Activated T-cell treated with anti-CD3 and anti-CD28 coated beads, Interleukin-2, amount 50 U/mL, for 4 hours (primary cell): ENCODE results near the gene BBOX1. TPM values are rescaled to one million over a fixed set of nuclear protein-coding genes. Genes with fewer than 3 reads are reported as not detected.

Experiments
- ATAC-seq, 2 donors: fragments of 200-7000 bp; cut with Tn5 transposase; one replicate each; pipeline ENCODE4 v1.10.0; 2021
- DNase-seq: peaks from one replicate; pipeline ENCODE4 v3.0.0-alpha.2; 2020
- H3K27me3 Mint-ChIP-seq: one replicate; pipeline ENCODE4 v1.8.0; 2021; ENCODE audit warnings: low read depth, mixed read lengths
- H3K36me3 Mint-ChIP-seq: one replicate; pipeline ENCODE4 v1.8.0; 2022; ENCODE audit warnings: mixed read lengths; ENCODE audit not compliant: insufficient read depth
- H3K4me1 Mint-ChIP-seq: one replicate; pipeline ENCODE4 v1.8.0; 2021; ENCODE audit warnings: low read depth, mixed read lengths
- H3K4me3 Mint-ChIP-seq: one replicate; pipeline ENCODE4 v1.8.0; 2021; ENCODE audit warnings: mild to moderate bottlenecking, moderate library complexity, mixed read lengths
- H3K9me3 Mint-ChIP-seq: one replicate; pipeline ENCODE4 v1.8.0; 2021; ENCODE audit warnings: mixed read lengths
- total RNA-seq, 3 donors: library from RNA; stranded (reverse); gene quantifications; one replicate each; pipeline ENCODE4 v1.2.1, GENCODE V29; 2021

BBOX1 gene
- total RNA-seq, 3 donors from 2014 or later, result not detected

DNA sequence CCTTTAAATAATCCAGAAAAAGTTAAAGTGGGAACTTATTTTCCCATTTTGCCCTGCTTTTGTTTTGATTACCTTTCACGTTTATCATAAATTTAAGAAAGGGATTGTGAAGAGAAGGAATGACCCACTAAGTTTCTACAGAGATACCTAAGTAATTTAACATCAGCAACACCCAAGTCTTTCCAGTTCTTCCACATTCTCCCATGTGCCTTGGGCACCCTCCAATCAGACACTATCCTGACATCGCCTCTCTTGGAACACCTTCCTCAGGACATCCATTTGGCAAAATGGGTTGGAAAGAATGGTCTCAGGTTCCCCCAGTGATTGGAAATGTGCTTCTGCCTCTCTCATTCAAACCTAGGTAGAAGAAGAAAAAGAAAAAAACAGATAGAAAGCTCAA, 6.3 kb downstream of the BBOX1 start:
- no peak for DNase-seq
- Mint-ChIP-seq H3K9me3 (peaks cover 15% of the 10 kb centered on the region), H3K27me3 (no peaks in the 10 kb centered on the region), H3K36me3 (no peaks in the 10 kb centered on the region), H3K4me1 (no peaks in the 10 kb centered on the region), H3K4me3 (no peak overlapping the region)
- no peak for ATAC-seq

DNA sequence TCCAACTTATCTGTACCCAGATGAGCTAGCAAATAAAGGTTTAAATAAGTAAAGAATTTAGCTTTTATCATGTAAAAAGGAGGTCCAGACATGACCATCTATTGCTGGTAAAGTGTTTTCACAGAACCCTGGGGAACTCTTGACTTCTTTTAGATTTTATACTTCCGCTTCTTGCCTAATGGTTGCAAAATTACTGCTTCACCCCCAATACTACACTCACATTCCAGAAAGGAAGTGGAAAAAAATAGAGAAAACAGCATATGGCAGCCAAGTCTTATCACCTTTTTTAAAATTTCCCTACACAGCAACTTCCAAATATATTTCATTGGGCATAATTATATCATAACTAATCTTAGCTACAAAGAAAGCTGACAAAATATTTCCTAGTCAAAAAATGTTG, 12.1 kb downstream of the BBOX1 start:
- Mint-ChIP-seq H3K36me3 (no peaks in the 10 kb centered on the region), H3K4me1 (no peaks in the 10 kb centered on the region), H3K27me3 (no peaks in the 10 kb centered on the region), H3K9me3 (peaks cover 9% of the 10 kb centered on the region), H3K4me3 (no peak overlapping the region)
- ATAC-seq (no peak), DNase-seq (no peak)

DNA sequence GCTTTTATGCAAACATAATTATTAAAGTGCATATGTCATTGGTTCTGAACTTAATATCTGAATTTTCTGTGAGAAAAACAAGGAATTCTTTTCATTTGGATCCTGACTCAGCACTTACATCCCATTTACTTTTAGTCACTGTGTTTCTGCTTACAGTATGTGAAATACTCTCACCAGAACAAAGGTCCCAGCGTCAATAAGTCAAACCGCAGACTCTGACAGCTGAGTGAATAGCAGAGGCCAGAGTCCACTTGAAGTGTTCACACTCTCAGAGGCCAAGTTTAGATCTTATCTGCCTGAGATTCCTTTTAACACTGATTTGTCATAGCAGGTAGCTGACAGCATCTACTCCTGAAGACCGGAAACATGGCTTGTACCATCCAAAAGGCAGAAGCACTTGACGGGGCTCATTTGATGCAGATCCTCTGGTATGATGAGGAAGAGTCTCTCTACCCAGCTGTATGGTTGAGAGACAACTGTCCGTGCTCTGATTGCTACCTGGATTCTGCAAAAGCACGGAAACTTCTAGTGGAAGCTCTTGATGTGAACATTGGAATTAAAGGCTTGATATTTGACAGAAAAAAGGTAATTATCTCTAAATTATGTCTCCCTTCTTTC, 14.6 kb downstream of the BBOX1 start:
- Mint-ChIP-seq H3K36me3 (no peaks in the 10 kb centered on the region), H3K9me3 (peaks cover 10% of the 10 kb centered on the region), H3K4me1 (no peaks in the 10 kb centered on the region), H3K27me3 (no peaks in the 10 kb centered on the region), H3K4me3 (no peak overlapping the region)
- DNase-seq, result no peak
- ATAC-seq, result no peak

DNA sequence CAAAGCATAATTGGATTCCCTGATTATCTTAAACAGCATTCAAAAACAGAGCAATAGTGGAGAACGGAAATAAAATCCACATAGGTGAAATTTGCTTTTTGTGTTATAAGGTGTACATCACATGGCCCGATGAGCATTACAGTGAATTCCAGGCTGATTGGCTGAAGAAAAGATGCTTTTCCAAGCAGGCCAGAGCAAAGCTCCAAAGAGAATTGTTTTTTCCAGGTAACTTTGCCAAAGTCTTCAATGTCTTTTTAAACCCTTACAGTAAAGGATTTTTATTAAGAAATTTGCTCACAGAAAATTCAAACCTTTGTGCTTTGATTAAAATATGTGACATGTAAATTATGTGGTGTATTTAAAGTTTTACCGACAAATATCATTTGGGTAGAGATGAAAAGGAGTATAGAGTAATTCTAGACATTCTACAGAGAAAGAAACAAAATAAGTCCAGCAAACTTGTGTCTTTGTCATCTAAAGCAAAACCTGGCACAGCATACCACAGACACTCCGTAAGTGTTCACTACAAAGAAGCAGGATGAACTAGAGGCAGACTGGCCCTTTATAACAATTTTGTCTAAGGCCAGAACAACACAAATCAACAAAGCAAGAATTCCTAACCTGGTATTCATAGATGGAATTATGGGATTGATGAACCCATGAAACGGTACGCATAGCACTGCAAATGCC, 16.6 kb downstream of the BBOX1 start:
- H3K4me1 Mint-ChIP-seq, result no peaks in the 10 kb centered on the region
- ATAC-seq (no peak), DNase-seq (no peak)
- H3K36me3 Mint-ChIP-seq, result no peaks in the 10 kb centered on the region
- no peaks in the 10 kb centered on the region for H3K27me3 Mint-ChIP-seq
- peaks cover 10% of the 10 kb centered on the region for H3K9me3 Mint-ChIP-seq
- H3K4me3 Mint-ChIP-seq, result no peak overlapping the region

DNA sequence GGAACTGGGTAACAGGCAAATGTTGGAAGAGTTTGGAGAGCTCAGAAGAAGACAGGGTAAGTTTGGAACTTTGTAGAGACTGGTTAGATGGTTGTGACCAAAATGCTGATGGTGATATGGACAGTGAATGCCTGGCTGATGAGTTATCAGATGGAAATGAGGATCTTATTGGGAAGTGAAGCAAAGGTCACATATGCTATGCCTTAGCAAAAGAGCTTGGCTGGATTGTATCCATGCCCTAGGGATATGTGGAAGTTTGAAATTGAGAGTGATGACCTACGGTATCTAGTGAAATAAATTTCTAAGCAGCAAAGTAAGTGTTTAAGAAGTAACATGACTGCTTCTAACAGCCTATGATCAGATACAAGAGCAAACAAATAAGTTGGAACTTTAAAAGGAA, 17.8 kb downstream of the BBOX1 start:
- peaks cover 10% of the 10 kb centered on the region for H3K9me3 Mint-ChIP-seq

DNA sequence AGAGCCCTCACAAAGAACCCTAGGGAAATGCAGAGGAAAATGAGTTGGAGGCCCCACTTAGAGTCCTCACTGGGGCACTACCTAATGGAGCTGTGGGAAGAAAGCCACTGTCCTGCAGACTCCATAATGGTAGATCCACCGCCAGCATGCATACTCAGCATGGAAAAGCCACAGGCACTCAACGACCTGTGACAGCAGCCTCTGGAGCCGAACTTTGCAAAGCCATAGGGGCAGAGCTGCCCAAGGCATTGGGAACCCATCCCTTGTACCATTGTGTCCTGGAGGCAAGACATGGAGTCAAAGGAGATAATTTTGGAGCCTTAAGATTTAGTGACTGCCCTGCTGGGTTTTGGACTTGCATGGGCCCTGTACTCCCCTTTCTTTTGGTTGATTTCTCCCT, 18.8 kb downstream of the BBOX1 start:
- DNase-seq, result no peak
- Mint-ChIP-seq H3K36me3 (no peaks in the 10 kb centered on the region), H3K9me3 (peaks cover 12% of the 10 kb centered on the region), H3K27me3 (no peaks in the 10 kb centered on the region), H3K4me1 (no peaks in the 10 kb centered on the region), H3K4me3 (no peak overlapping the region)
- no peak for ATAC-seq

More for the DNA sequence above, 17.8 kb downstream of the BBOX1 start:
- Mint-ChIP-seq H3K27me3 (no peaks in the 10 kb centered on the region), H3K4me3 (no peak overlapping the region), H3K4me1 (no peaks in the 10 kb centered on the region), H3K36me3 (no peaks in the 10 kb centered on the region)
- ATAC-seq (no peak), DNase-seq (no peak)

DNA sequence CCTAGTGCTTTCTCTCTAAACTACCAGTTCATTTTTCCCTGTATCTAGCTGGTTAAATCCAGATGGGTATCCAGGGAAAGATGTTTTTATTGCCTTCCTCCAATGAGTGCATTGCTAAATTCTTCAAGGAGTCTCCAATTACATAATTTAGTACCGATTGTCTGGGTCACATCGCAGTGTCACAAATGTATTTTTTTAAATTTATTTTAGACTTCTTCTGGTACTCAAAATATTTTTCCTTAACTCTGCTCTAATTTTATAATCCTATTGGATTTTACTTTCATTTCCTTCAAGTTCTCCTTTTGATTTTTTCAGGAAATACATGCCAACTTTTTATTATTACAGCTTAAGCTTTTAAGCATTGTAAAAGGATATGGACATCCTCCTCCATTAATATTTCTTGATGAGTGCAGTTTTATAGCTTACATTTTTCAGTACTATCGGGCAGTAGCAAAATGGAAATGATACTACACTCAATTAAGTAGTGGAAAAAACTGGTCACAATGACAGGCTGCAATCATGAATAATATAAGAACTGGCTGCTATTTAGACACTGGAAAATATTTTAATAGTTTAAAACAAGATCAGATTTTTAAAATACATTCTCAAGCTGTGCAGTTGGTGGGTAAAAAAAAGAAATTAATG, 20.3 kb downstream of the BBOX1 start:
- Mint-ChIP-seq H3K9me3 (peaks cover 13% of the 10 kb centered on the region), H3K27me3 (no peaks in the 10 kb centered on the region), H3K4me1 (no peaks in the 10 kb centered on the region), H3K36me3 (no peaks in the 10 kb centered on the region), H3K4me3 (no peak overlapping the region)
- DNase-seq, result no peak
- no peak for ATAC-seq

DNA sequence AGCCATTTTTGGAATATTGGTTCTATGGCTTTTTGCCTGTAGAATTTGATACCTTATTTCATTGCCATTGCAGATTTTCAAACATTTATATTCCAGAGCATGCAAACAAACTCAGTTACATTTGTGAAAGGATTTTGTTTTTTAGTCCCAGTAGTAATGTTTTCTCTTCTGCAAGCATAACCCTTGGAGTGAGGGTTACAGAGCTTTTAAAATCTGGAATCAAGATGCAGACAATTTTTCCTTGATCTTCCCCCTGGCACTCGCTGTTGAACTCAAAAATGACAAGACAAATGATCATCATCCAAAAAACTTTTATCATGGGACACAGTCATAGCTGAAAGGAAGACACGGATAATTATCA, 20.8 kb downstream of the BBOX1 start:
- Mint-ChIP-seq H3K36me3 (no peaks in the 10 kb centered on the region), H3K27me3 (no peaks in the 10 kb centered on the region), H3K4me3 (no peak overlapping the region), H3K4me1 (no peaks in the 10 kb centered on the region), H3K9me3 (peaks cover 13% of the 10 kb centered on the region)
- DNase-seq (no peak), ATAC-seq (no peak)

DNA sequence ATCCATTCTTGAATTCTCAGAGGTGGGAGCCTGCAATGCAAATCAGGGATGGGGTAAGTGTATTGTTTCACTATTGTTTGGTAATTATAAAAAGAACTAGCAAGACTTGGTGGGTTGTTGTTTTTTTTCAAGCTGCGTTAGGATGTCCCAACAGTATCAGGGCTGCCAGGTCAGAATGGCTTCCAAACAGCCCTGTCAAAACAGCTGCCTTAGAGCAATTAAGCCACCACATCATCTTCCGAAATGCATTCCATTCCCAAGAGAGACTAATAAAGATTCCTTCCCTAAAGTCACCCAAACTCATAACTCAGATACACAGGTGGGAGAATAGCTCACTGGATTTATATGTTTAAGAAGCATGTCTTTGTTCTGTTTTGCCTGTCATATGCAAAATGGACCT, 23.5 kb downstream of the BBOX1 start:
- Mint-ChIP-seq H3K36me3 (no peaks in the 10 kb centered on the region), H3K9me3 (peaks cover 3% of the 10 kb centered on the region)

DNA sequence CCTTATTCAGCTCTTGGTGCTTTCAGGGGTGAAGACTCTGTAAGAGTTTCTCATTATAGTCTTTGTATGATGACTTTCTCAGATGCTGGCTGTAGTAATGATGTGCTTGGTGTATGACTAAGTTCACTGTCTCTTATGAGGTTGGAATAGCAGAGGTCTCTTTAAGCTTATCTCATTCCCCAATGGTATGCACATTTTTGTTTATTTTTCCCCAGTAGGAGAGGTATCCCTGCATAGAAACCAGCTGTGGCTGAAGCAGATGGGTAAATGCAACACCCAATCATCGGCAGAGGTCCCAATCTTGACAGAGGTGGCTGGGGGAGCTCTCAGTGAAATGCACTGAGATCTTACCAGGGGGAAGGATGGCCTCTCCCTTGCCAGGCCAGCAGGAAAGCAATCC, 34.6 kb downstream of the BBOX1 start:
- DNase-seq, result no peak
- ATAC-seq, result no peak

More for the DNA sequence above, 23.5 kb downstream of the BBOX1 start:
- Mint-ChIP-seq H3K4me1 (no peaks in the 10 kb centered on the region), H3K4me3 (no peak overlapping the region), H3K27me3 (no peaks in the 10 kb centered on the region)
- DNase-seq, result no peak
- no peak for ATAC-seq

DNA sequence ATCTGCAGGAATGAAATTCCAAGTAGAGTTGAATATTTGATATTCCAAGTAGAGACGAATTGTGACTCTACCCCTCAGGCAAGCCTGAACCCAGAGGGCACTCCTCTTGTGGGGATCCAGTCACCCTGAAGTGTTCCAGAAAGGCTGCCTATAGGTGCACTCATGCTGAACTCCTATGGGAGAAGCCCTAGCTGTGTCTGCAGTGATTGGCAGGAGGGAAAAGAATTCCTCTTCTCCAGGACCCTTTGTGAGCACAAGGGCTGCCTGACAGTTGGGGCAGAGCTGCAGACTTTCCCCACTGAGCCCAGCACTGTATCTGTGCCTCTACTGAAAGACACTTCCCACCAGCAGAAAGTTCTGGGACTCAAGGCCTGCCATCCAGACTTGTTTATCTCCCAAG, 35.0 kb downstream of the BBOX1 start:
- ATAC-seq (no peak), DNase-seq (no peak)
- Mint-ChIP-seq H3K9me3 (peaks cover 14% of the 10 kb centered on the region), H3K27me3 (no peaks in the 10 kb centered on the region), H3K36me3 (no peaks in the 10 kb centered on the region), H3K4me1 (no peaks in the 10 kb centered on the region), H3K4me3 (no peak overlapping the region)

More for the DNA sequence above, 34.6 kb downstream of the BBOX1 start:
- no peaks in the 10 kb centered on the region for H3K4me1 Mint-ChIP-seq
- no peak overlapping the region for H3K4me3 Mint-ChIP-seq
- H3K27me3 Mint-ChIP-seq, result no peaks in the 10 kb centered on the region
- H3K36me3 Mint-ChIP-seq, result no peaks in the 10 kb centered on the region
- H3K9me3 Mint-ChIP-seq, result peaks cover 14% of the 10 kb centered on the region

DNA sequence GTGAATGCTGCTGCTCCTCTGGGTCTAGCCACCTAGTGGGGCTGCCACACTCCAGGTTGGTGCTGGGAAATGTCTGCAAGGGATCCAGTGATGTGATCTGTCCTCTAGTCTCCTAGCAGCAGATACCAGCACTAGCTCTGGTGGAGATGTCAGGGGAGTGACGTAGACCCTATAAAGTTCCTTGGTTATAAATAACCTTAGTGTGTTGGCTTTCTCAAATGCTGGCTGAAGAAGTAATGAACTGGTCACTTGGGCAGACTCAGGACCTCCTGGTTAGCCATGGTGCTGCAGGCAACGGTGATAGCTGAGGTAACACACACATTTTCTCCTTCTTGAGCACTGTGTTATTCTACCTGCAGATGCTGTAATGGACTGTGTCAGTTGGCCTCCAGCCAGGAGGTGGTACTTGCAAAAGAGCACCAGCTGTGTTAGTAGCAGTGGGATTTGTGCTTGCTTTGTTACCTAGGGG, 35.5 kb downstream of the BBOX1 start:
- no peaks in the 10 kb centered on the region for H3K36me3 Mint-ChIP-seq
- no peak overlapping the region for H3K4me3 Mint-ChIP-seq
- no peak for DNase-seq
- no peaks in the 10 kb centered on the region for H3K27me3 Mint-ChIP-seq
- no peak for ATAC-seq
- no peaks in the 10 kb centered on the region for H3K4me1 Mint-ChIP-seq
- H3K9me3 Mint-ChIP-seq, result peaks cover 14% of the 10 kb centered on the region

DNA sequence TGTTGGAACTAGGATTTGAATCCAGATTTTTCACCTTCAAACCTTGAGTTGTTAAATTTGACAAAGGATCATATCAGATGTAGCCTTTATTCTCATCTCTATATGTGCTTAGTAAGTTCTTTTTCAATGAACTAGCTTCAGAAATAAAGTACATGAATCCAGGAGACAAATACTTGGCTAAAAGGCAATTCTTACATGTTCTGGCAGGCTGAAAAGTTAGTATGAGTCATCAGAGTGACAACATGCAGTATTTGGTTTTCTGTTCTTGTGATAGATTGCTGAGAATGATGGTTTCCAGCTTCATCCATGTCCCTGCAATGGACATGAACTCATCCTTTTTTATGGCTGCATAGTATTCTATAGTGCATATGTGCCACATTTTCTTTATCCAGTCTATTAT, 40.4 kb downstream of the BBOX1 start:
- no peak overlapping the region for H3K4me3 Mint-ChIP-seq
- no peaks in the 10 kb centered on the region for H3K4me1 Mint-ChIP-seq

DNA sequence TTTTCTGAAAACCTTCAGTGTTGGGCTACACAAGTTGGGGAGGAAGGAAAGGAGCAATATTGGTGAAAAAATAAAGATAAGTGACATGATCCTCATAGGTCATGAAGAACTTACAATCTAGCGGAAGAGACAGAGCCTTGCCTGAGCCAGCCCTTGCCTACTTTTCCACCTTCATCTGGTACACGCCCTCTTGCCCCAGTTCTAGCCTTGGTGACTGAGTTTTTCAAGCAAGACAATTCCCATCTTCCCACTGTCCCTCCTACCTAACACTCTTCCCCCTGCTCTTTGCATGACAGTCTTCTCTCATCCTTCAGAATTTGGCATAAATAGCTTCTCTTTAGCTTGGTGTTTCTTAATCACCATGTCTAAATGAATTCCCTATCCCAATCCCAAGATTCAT, 42.6 kb downstream of the BBOX1 start:
- Mint-ChIP-seq H3K4me3 (no peak overlapping the region), H3K36me3 (no peaks in the 10 kb centered on the region)
- ATAC-seq, result no peak

More for the DNA sequence above, 40.4 kb downstream of the BBOX1 start:
- Mint-ChIP-seq H3K9me3 (peaks cover 7% of the 10 kb centered on the region), H3K36me3 (no peaks in the 10 kb centered on the region), H3K27me3 (no peaks in the 10 kb centered on the region)
- no peak for DNase-seq
- no peak for ATAC-seq

DNA sequence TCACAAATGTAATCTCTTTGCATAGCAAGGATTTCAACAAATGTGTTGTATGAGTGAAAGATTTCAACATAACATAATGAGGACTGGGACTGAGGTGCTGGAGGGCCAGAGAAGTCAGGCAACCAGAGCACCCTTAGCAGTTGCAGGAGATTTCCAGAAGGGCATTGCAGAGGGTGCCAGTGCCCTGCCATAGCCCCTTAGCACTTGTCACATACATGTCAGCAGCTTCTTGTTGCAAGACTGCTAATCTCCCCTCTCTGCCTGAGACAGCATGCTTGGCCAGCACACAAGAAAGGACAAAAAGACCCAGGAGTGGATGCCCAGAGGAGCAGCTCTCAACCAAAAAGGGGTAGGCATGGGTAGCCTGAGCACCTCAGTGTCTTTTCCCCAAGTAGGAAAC, 43.2 kb downstream of the BBOX1 start:
- ATAC-seq (no peak), DNase-seq (no peak)
- H3K4me3 Mint-ChIP-seq, result no peak overlapping the region
- H3K4me1 Mint-ChIP-seq, result no peaks in the 10 kb centered on the region
- H3K27me3 Mint-ChIP-seq, result no peaks in the 10 kb centered on the region
- peaks cover 4% of the 10 kb centered on the region for H3K9me3 Mint-ChIP-seq
- H3K36me3 Mint-ChIP-seq, result no peaks in the 10 kb centered on the region

More for the DNA sequence above, 42.6 kb downstream of the BBOX1 start:
- Mint-ChIP-seq H3K4me1 (no peaks in the 10 kb centered on the region), H3K27me3 (no peaks in the 10 kb centered on the region), H3K9me3 (peaks cover 10% of the 10 kb centered on the region)
- DNase-seq, result no peak
